GM12878 (cell line): ENCODE results near the gene HPSE. TPM values are rescaled to one million over a fixed set of nuclear protein-coding genes. Genes with fewer than 3 reads are reported as not detected.

Source experiments
- ATAC-seq: fragments of 200-7000 bp; cut with Tn5 transposase; 3 replicates; pipeline ENCODE4 v1.9.1; 2020; ENCODE audit warnings: mild to moderate bottlenecking, moderate library complexity
- BruUV-seq: library from RNA; stranded (reverse); fragments of 400-500 nt; replicated peaks from 2 replicates; lab custom pipeline; 2021; lab: Mats Ljungman, UMichigan
- CTCF ChIA-PET: fragments of 300-600 bp; sonication (Branson Sonifier 250); formaldehyde crosslinking; extraction: SDS; loops from one replicate; lab custom pipeline; 2021; ENCODE audit warnings: inconsistent platforms; lab: Yijun Ruan, JAX
- POLR2A ChIA-PET: fragments of 350-600 bp; formaldehyde crosslinking; extraction: SDS; loops from one replicate; lab custom pipeline; 2021; ENCODE audit warnings: inconsistent platforms; lab: Charles Lee
- RAD21 ChIA-PET: fragments of 300-600 bp; sonication (Branson Sonifier 250); formaldehyde crosslinking; loops from one replicate; lab custom pipeline; 2023; ENCODE audit warnings: antibody characterized with exemption; ENCODE audit not compliant: unreplicated experiment; lab: Charles Lee
- SMC1A ChIA-PET: fragments of 300-600 bp; sonication (Branson Sonifier 250); formaldehyde crosslinking; loops from one replicate; lab custom pipeline; 2023; ENCODE audit not compliant: unreplicated experiment, uncharacterized antibody; lab: Charles Lee
- DNase-seq: peaks from one replicate; pipeline ENCODE4 v3.0.0-alpha.2; 2011; ENCODE audit warnings: low read depth, low spot score
- FAIRE-seq: peaks from 3 replicates; lab custom pipeline; 2011; peaks lifted over from hg19 to GRCh38; lab: Jason Lieb, UNC
- H2AFZ ChIP-seq: 2 replicates; pipeline ENCODE4 v1.6.0; 2011; ENCODE audit warnings: low read depth, low read length, control low read depth; ENCODE audit not compliant: control insufficient read depth
- H3K27ac ChIP-seq: 2 replicates; pipeline ENCODE4 v1.5.1; 2011; ENCODE audit warnings: control low read depth; ENCODE audit not compliant: control insufficient read depth, insufficient read depth
- H3K27me3 ChIP-seq, 2 experiments: replicated peaks in 1 of 2; 2 replicates each; pipeline versions ENCODE4 v1.6.0 to v1.6.1; 2011; ENCODE audit warnings: low read length in 1 of 2; ENCODE audit not compliant: control insufficient read depth in 2 of 2, insufficient read depth in 2 of 2
- H3K36me3 ChIP-seq, 2 experiments: 2 replicates each; pipeline ENCODE4 v1.5.1; 2011; ENCODE audit warnings: low read length in 1 of 2; ENCODE audit not compliant: control insufficient read depth in 2 of 2, insufficient read depth in 2 of 2
- H3K4me1 ChIP-seq: 2 replicates; pipeline ENCODE4 v1.6.1; 2011; ENCODE audit warnings: mild to moderate bottlenecking, low read length, moderate library complexity, mixed read lengths; ENCODE audit not compliant: control insufficient read depth, insufficient read depth
- H3K4me2 ChIP-seq: 2 replicates; pipeline ENCODE4 v1.6.0; 2011; ENCODE audit warnings: control low read depth; ENCODE audit not compliant: control insufficient read depth, insufficient read depth
- H3K4me3 ChIP-seq: fragments of 200-600 bp; sonication (generic); 2 replicates; pipeline ENCODE4 v1.5.1; 2016
- H3K79me2 ChIP-seq: 2 replicates; pipeline ENCODE4 v1.6.0; 2011; ENCODE audit warnings: low read length; ENCODE audit not compliant: control insufficient read depth, insufficient read depth
- H3K9ac ChIP-seq: 2 replicates; pipeline ENCODE4 v1.8.0; 2011; ENCODE audit warnings: low read length, control low read depth, mixed read lengths; ENCODE audit not compliant: control insufficient read depth, insufficient read depth
- H3K9me3 ChIP-seq: replicated peaks from 3 replicates; pipeline ENCODE4 v1.5.1; 2011; ENCODE audit warnings: mild to moderate bottlenecking, low read length; ENCODE audit not compliant: control insufficient read depth, insufficient read depth
- H4K20me1 ChIP-seq: 2 replicates; pipeline ENCODE4 v1.6.0; 2011; ENCODE audit not compliant: control insufficient read depth, insufficient read depth
- BCL11A ChIP-seq: IDR thresholded peaks from 2 replicates; pipeline ENCODE4 v1.6.1; 2011; ENCODE audit warnings: low read depth, low read length
- BHLHE40 ChIP-seq, 2 experiments: fragments of 450-650 bp in 1 of 2; IDR thresholded peaks; 2 replicates each; pipeline ENCODE4 v1.6.1; 2011 to 2017; ENCODE audit warnings: low read depth in 2 of 2, borderline replicate concordance in 1 of 2, improper control_type of control experiment in 1 of 2, low read length in 1 of 2, mild to moderate bottlenecking in 1 of 2
- CREM ChIP-seq: IDR thresholded peaks from 2 replicates; pipeline ENCODE4 v1.6.1; 2014; ENCODE audit warnings: antibody characterized with exemption, low read depth
- ETV6 ChIP-seq, 2 experiments: fragments of 450-650 bp in 1 of 2; IDR thresholded peaks in 1 of 2; conservative IDR thresholded peaks in 1 of 2; 2 replicates each; pipeline ENCODE4 v1.6.1; 2014; ENCODE audit warnings: antibody characterized with exemption in 1 of 2, borderline replicate concordance in 1 of 2, low read depth in 1 of 2, mild to moderate bottlenecking in 1 of 2, moderate library complexity in 1 of 2
- JUNB ChIP-seq: IDR thresholded peaks from 2 replicates; pipeline ENCODE4 v1.6.1; 2016; ENCODE audit warnings: antibody characterized with exemption, mild to moderate bottlenecking
- SMARCA5 ChIP-seq: fragments of 450-650 bp; IDR thresholded peaks from 2 replicates; pipeline ENCODE4 v1.6.1; 2017; ENCODE audit warnings: mild to moderate bottlenecking
- SUZ12 ChIP-seq: fragments of 200-600 bp; sonication (generic); IDR thresholded peaks from one replicate; pipeline ENCODE4 v1.6.1; 2018; ENCODE audit warnings: antibody characterized with exemption, mild to moderate bottlenecking; ENCODE audit not compliant: unreplicated experiment
- WGBS: methylation state at CpG from one replicate; pipeline ENCODE4 v1.1.6; 2016; ENCODE audit warnings: low lambda C conversion rate; ENCODE audit not compliant: insufficient replicate concordance, insufficient coverage; ENCODE audit errors: missing lambda C conversion rate; 5-methylcytosine and 5-hydroxymethylcytosine counted together
- in situ Hi-C: fragments of 300-500 bp; cut with MboI; formaldehyde crosslinking; loops from 9 replicates; pipeline ENCODE4 v1.14.3; 2018; ENCODE audit warnings: mixed read lengths
- intact Hi-C: fragments of 100-400 bp; cut with micrococcal nuclease; formaldehyde crosslinking; loops from one replicate; pipeline ENCODE4 v1.14.2; 2022; ENCODE audit not compliant: unreplicated experiment
- polyA plus RNA-seq, 11 experiments: library from polyadenylated mRNA; depleted of rRNA in 4 of 11; unstranded in 6 of 11; stranded (reverse) in 5 of 11; fragments of >200 nt; fragmentation: Nextera tagmentation in 4 of 11; fragmentation: Illumina TruSeq in 1 of 11; extraction: Ambion mirVana in 4 of 11; extraction: Trizol in 1 of 11; gene quantifications; 1 replicate in 1 of 11; 2 replicates in 10 of 11; pipeline versions ENCODE4 v1.2.1 to v1.2.3, GENCODE V29; 2011 to 2016; ENCODE audit warnings: inconsistent platforms in 2 of 11, missing spikeins in 2 of 11, low read depth in 1 of 11
- total RNA-seq, 4 experiments: library from RNA; depleted of rRNA in 3 of 4; stranded (reverse); fragments of >200 nt in 3 of 4; fragmentation: Illumina TruSeq in 1 of 4; extraction: Trizol in 1 of 4; gene quantifications; 2 replicates each; pipeline versions ENCODE4 v1.2.1 to v1.2.3, GENCODE V29; 2013 to 2021

HPSE gene
- total and polyA plus RNA-seq, 10 of the 15 experiments (the other 5 are each of a cell fraction or from before 2014, with no cell fraction given): 0.16 to 0.89 (median 0.58) TPM

DNA sequence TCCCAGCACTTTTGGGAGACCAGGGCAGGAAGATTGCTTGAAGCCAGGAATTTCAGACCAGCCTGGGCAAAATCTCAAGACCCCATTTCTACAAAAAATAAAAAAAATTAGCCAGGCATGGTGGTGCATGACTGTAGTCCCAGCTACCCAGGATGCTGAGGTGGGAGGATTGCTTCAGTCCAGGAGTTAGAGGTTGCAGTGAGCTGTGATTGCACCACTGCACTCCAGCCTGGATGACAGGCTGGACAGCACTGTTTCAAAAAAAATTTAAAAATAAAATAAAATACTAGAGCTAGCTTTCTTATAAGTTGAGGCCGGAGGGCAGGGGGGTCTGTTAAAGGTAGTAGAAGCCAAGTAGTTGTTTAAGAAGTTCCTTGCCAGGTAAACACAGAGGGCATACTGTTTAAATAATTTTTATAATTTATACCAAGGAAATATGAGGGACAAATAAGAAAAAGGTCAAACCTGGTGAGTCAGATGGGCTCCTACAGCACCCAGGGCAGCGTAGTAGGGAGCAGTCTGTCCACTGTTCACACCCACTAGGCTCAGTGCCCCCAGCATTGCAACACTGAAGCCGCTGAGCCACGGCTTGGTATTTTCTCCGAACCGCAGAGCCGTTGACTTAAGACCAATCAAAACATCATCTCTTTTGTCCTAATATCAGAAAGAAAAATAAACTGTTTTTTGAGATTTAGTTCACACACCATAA is 67.4 kb downstream of the HPSE start:
- Histone ChIP-seq H3K27ac (peak overlapping the region; percentile 40), H3K4me2 (no peak overlapping the region), H3K9me3 (no peaks in the 10 kb centered on the region), H3K27me3 (no peaks in the 10 kb centered on the region), H3K4me3 (no peak overlapping the region), H3K36me3 (peaks cover 2 to 22% of the 10 kb centered on the region in 2 experiments), H2AFZ (no peak overlapping the region), H3K4me1 (peaks cover 22% of the 10 kb centered on the region), H3K79me2 (no peaks in the 10 kb centered on the region), H3K9ac (no peak overlapping the region), H4K20me1 (no peaks in the 10 kb centered on the region)
- ChIA-PET SMC1A (interaction anchor here (0.7 to 4.2 kb wide), 21 partner anchors 9 to 361 kb away, joined by 3 to 30 read pairs (median 6); partner anchors contain the start of gene PLAC8), POLR2A (interaction anchor here (1.0 to 1.5 kb wide), 4 partner anchors 11 to 190 kb away, joined by 3 to 7 read pairs (median 4); no protein-coding TSS in a partner anchor), RAD21 (interaction anchor here (0.8 to 5.6 kb wide), 13 partner anchors 8 to 367 kb away, joined by 3 to 54 read pairs (median 3); partner anchors contain the start of genes COQ2 and THAP9), CTCF (interaction anchor here (0.8 to 5.9 kb wide), 21 partner anchors 8 to 255 kb away, joined by 3 to 80 read pairs (median 4); partner anchors contain the start of gene COQ2)
- no peak for FAIRE-seq
- BruUV-seq: no TSS peak
- intact Hi-C loops: no loop called here
- TF ChIP-seq BCL11A (no peak), JUNB (no peak), SUZ12 (no peak), CREM (no peak), SMARCA5 (no peak), BHLHE40 (IDR thresholded peaks at IDR 0.05; ENCODE audit: borderline replicate concordance in 1 of 2, low read depth in 2 of 2, low read length in 1 of 2) (no peak), ETV6 (conservative IDR thresholded peaks at IDR 0.05 in 1 of 2, IDR thresholded peaks at IDR 0.05 in 1 of 2; ENCODE audit: borderline replicate concordance in 1 of 2, low read depth in 1 of 2) (no peak)
- WGBS: 20% methylated on average over 7 of the region's 7 CpGs
- no peak for DNase-seq
- in situ Hi-C loops: no loop called here
- ATAC-seq: no peak
